H9 (cell line): ENCODE data around the gene ULK4. TPM values are rescaled to one million over a fixed set of nuclear protein-coding genes. Genes with fewer than 3 reads are reported as not detected.

Experiments
- DNase-seq: peaks from one replicate; pipeline ENCODE4 v3.0.0-alpha.2; 2017
- H2AFZ ChIP-seq: one replicate; pipeline ENCODE4 v1.6.1; 2013; ENCODE audit warnings: mild to moderate bottlenecking, low read length, control low read depth, moderate library complexity
- H2AK5ac ChIP-seq: 2 replicates; pipeline ENCODE4 v1.6.1; 2013; ENCODE audit warnings: low read length, control low read depth, mixed read lengths; ENCODE audit not compliant: insufficient read length
- H2BK120ac ChIP-seq: one replicate; pipeline ENCODE4 v1.6.1; 2013; ENCODE audit warnings: low read depth, mild to moderate bottlenecking, low read length, control low read depth, inconsistent platforms; ENCODE audit not compliant: poor library complexity, severe bottlenecking
- H2BK12ac ChIP-seq: 2 replicates; pipeline ENCODE4 v1.6.1; 2013; ENCODE audit warnings: low read length, control low read depth, mixed read lengths, low read depth; ENCODE audit not compliant: insufficient read length
- H2BK15ac ChIP-seq: 2 replicates; pipeline ENCODE4 v1.6.1; 2013; ENCODE audit warnings: low read depth, low read length, control low read depth
- H2BK20ac ChIP-seq: one replicate; pipeline ENCODE4 v1.6.1; 2013; ENCODE audit warnings: low read depth, mild to moderate bottlenecking, low read length, control low read depth, inconsistent platforms; ENCODE audit not compliant: poor library complexity, severe bottlenecking
- H2BK5ac ChIP-seq: 2 replicates; pipeline ENCODE4 v1.6.1; 2013; ENCODE audit warnings: low read length, control low read depth, mixed read lengths; ENCODE audit not compliant: insufficient read length
- H3K14ac ChIP-seq: 2 replicates; pipeline ENCODE4 v1.6.1; 2013; ENCODE audit warnings: low read length, control low read depth; ENCODE audit not compliant: insufficient read depth
- H3K18ac ChIP-seq: 2 replicates; pipeline ENCODE4 v1.6.1; 2013; ENCODE audit warnings: low read depth, mild to moderate bottlenecking, mixed read lengths, low read length, control low read depth; ENCODE audit not compliant: insufficient read length
- H3K23ac ChIP-seq: 2 replicates; pipeline ENCODE4 v1.6.1; 2013; ENCODE audit warnings: low read length, control low read depth, mixed read lengths, low read depth; ENCODE audit not compliant: insufficient read length
- H3K23me2 ChIP-seq: 2 replicates; pipeline ENCODE4 v1.6.1; 2013; ENCODE audit warnings: low read depth, mild to moderate bottlenecking, mixed read lengths, low read length, control low read depth; ENCODE audit not compliant: insufficient read length, poor library complexity, severe bottlenecking
- H3K27ac ChIP-seq: 2 replicates; pipeline ENCODE4 v1.5.1; 2013; ENCODE audit warnings: low read length, control low read depth, mixed read lengths, low read depth; ENCODE audit not compliant: insufficient read length
- H3K27me3 ChIP-seq: 2 replicates; pipeline ENCODE4 v1.6.1; 2013; ENCODE audit warnings: low read length, control low read depth, inconsistent platforms; ENCODE audit not compliant: insufficient read depth
- H3K4ac ChIP-seq: 2 replicates; pipeline ENCODE4 v1.6.1; 2013; ENCODE audit warnings: low read depth, mild to moderate bottlenecking, control low read depth, inconsistent platforms, low read length, moderate library complexity
- H3K4me1 ChIP-seq: 2 replicates; pipeline ENCODE4 v1.6.1; 2013; ENCODE audit warnings: low read length, control low read depth, inconsistent platforms; ENCODE audit not compliant: insufficient read depth
- H3K4me2 ChIP-seq: 2 replicates; pipeline ENCODE4 v1.6.1; 2013; ENCODE audit warnings: low read length, control low read depth, mixed read lengths; ENCODE audit not compliant: insufficient read length, insufficient read depth
- H3K56ac ChIP-seq: 2 replicates; pipeline ENCODE4 v1.6.1; 2013; ENCODE audit warnings: low read depth, mild to moderate bottlenecking, mixed read lengths, low read length, control low read depth; ENCODE audit not compliant: insufficient read length
- H3K79me1 ChIP-seq: 2 replicates; pipeline ENCODE4 v1.6.1; 2013; ENCODE audit warnings: low read depth, mild to moderate bottlenecking, moderate library complexity, low read length, control low read depth, inconsistent platforms; ENCODE audit not compliant: insufficient read depth, poor library complexity, severe bottlenecking
- H3K79me2 ChIP-seq: 2 replicates; pipeline ENCODE4 v1.6.1; 2013; ENCODE audit warnings: low read length, control low read depth, inconsistent platforms; ENCODE audit not compliant: insufficient read depth
- H3K9ac ChIP-seq: 2 replicates; pipeline ENCODE4 v1.6.1; 2013; ENCODE audit warnings: low read length, control low read depth, mixed read lengths; ENCODE audit not compliant: insufficient read length; ENCODE audit errors: extremely low read depth
- H3K9me3 ChIP-seq: one replicate; pipeline ENCODE4 v1.6.1; 2013; ENCODE audit warnings: low read depth, low read length, inconsistent platforms; ENCODE audit not compliant: control insufficient read depth
- H3T11ph ChIP-seq: one replicate; pipeline ENCODE4 v1.6.1; 2013; ENCODE audit warnings: mild to moderate bottlenecking, low read length, control low read depth, inconsistent platforms
- H4K20me1 ChIP-seq: one replicate; pipeline ENCODE4 v1.6.1; 2013; ENCODE audit not compliant: control insufficient read depth, insufficient read length, insufficient read depth
- H4K5ac ChIP-seq: 2 replicates; pipeline ENCODE4 v1.6.1; 2013; ENCODE audit warnings: low read depth, mild to moderate bottlenecking, mixed read lengths, low read length, control low read depth; ENCODE audit not compliant: insufficient read length
- H4K8ac ChIP-seq: replicated peaks from 2 replicates; pipeline ENCODE4 v1.6.1; 2013; ENCODE audit warnings: low read length, control low read depth, mixed read lengths, low read depth; ENCODE audit not compliant: insufficient read length
- H4K91ac ChIP-seq: 2 replicates; pipeline ENCODE4 v1.6.1; 2013; ENCODE audit warnings: low read depth, mild to moderate bottlenecking, moderate library complexity, mixed read lengths, low read length, control low read depth; ENCODE audit not compliant: insufficient read length
- H3K27ac Mint-ChIP-seq, 3 experiments: 2 replicates in 2 of 3; 3 replicates in 1 of 3; pipeline ENCODE4 v1.8.0; 2020 to 2021; ENCODE audit warnings: mixed read lengths in 3 of 3, mild to moderate bottlenecking in 1 of 3, moderate library complexity in 1 of 3
- H3K27me3 Mint-ChIP-seq: 2 replicates; pipeline ENCODE4 v1.8.0; 2021; ENCODE audit warnings: low read depth, mild to moderate bottlenecking, moderate library complexity, mixed read lengths
- H3K36me3 Mint-ChIP-seq, 3 experiments: 2 replicates in 2 of 3; 3 replicates in 1 of 3; pipeline ENCODE4 v1.8.0; 2020 to 2021; ENCODE audit warnings: low read depth in 3 of 3, mixed read lengths in 3 of 3; ENCODE audit not compliant: insufficient read depth in 1 of 3
- H3K4me1 Mint-ChIP-seq, 2 experiments: 2 replicates each; pipeline ENCODE4 v1.8.0; 2020; ENCODE audit warnings: mixed read lengths in 2 of 2
- H3K4me3 Mint-ChIP-seq, 2 experiments: 2 replicates in 1 of 2; 3 replicates in 1 of 2; pipeline ENCODE4 v1.8.0; 2020 to 2021; ENCODE audit warnings: mild to moderate bottlenecking in 2 of 2, mixed read lengths in 2 of 2, moderate library complexity in 1 of 2
- H3K9me3 Mint-ChIP-seq, 2 experiments: 2 replicates in 1 of 2; 3 replicates in 1 of 2; pipeline ENCODE4 v1.8.0; 2020; ENCODE audit warnings: mild to moderate bottlenecking in 2 of 2, mixed read lengths in 2 of 2, moderate library complexity in 1 of 2
- CTCF ChIP-seq: fragments of 200-600 bp; sonication (generic); conservative IDR thresholded peaks from 3 replicates; pipeline ENCODE4 v1.8.0; 2021; ENCODE audit warnings: antibody characterized with exemption, mild to moderate bottlenecking
- WGBS: extraction: QIAGEN DNeasy Blood & Tissue Kit; methylation state at CpG from one replicate; pipeline ENCODE4 v1.1.7; 2013; ENCODE audit warnings: missing lambda C conversion rate, low lambda C conversion rate, mixed read lengths; ENCODE audit not compliant: insufficient read length; ENCODE audit errors: extremely low coverage; 5-methylcytosine and 5-hydroxymethylcytosine counted together
- total RNA-seq: library from RNA; stranded (reverse); gene quantifications from 2 replicates; pipeline ENCODE4 v1.2.1, GENCODE V29; 2021

The ULK4 gene
- total RNA-seq, 1 experiment from 2014 or later: 12.9 TPM

- WGBS: no CpG with 5 or more reads among the region's 6 CpGs
These were observed 106.9 kb downstream of the ULK4 start for GRCh38 chr3:41854956-41855355.

More at GRCh38 chr3:41854956-41855355, 106.9 kb downstream of the ULK4 start:
- Histone ChIP-seq H3K23me2 (no peaks in the 10 kb centered on the region), H4K5ac (no peak overlapping the region), H3K4ac (no peak overlapping the region), H3K79me2 (no peaks in the 10 kb centered on the region), H3T11ph (no peak overlapping the region), H2BK20ac (no peak overlapping the region), H3K56ac (no peak overlapping the region), H3K9me3 (no peaks in the 10 kb centered on the region), H2BK15ac (no peak overlapping the region), H3K18ac (no peak overlapping the region), H2AFZ (no peak overlapping the region), H3K27me3 (no peaks in the 10 kb centered on the region), H3K27ac (no peak overlapping the region), H3K79me1 (no peaks in the 10 kb centered on the region), H3K4me2 (no peak overlapping the region), H2BK5ac (no peak overlapping the region), H2BK120ac (no peak overlapping the region), H4K8ac (no peak overlapping the region), H2BK12ac (no peak overlapping the region), H2AK5ac (no peak overlapping the region), H3K4me1 (no peaks in the 10 kb centered on the region), H3K14ac (no peak overlapping the region), H4K20me1 (no peaks in the 10 kb centered on the region), H3K9ac (no peak overlapping the region), H3K23ac (no peak overlapping the region), H4K91ac (no peak overlapping the region)
- Mint-ChIP-seq H3K9me3 (peaks cover 0 to 8% of the 10 kb centered on the region in 2 experiments; a peak in 1 of 5 replicates), H3K27ac (no peak overlapping the region), H3K36me3 (peaks cover 10 to 12% (median 11%) of the 10 kb centered on the region in 3 experiments), H3K4me1 (peaks cover 7 to 10% of the 10 kb centered on the region in 2 experiments), H3K4me3 (no peak overlapping the region), H3K27me3 (no peaks in the 10 kb centered on the region)
- no peak for TF ChIP-seq CTCF
- DNase-seq: no peak
